WTC11 (cell line): ENCODE data around the gene CEP104. TPM values are rescaled to one million over a fixed set of nuclear protein-coding genes. Genes with fewer than 3 reads are reported as not detected.
A peak's percentile ranks its signal among the peaks of the same experiment; 100 is the strongest.

ENCODE experiments used
- ATF3 ChIP-seq: sonication (generic); formaldehyde crosslinking; conservative IDR thresholded peaks from 2 replicates; pipeline ENCODE4 v1.8.1; 2022; ENCODE audit warnings: mild to moderate bottlenecking, missing genetic modification reagents
- CDX4 ChIP-seq: fragments of 250-450 bp; sonication (Bioruptor Pico); IDR thresholded peaks from 2 replicates; pipeline ENCODE4 v1.9.0; 2021; ENCODE audit warnings: moderate library complexity, mild to moderate bottlenecking, inconsistent platforms, borderline replicate concordance
- CREB1 ChIP-seq: sonication (generic); formaldehyde crosslinking; IDR thresholded peaks from 2 replicates; pipeline ENCODE4 v1.8.0; 2023; ENCODE audit warnings: mild to moderate bottlenecking, missing genetic modification reagents
- E2F1 ChIP-seq: sonication (generic); formaldehyde crosslinking; IDR thresholded peaks from 2 replicates; pipeline ENCODE4 v1.8.0; 2022; ENCODE audit warnings: mild to moderate bottlenecking, missing genetic modification reagents
- E2F5 ChIP-seq: sonication (generic); formaldehyde crosslinking; IDR thresholded peaks from 2 replicates; pipeline ENCODE4 v1.8.1; 2022; ENCODE audit warnings: mild to moderate bottlenecking, moderate library complexity, missing genetic modification reagents
- FOXJ3 ChIP-seq: sonication (generic); formaldehyde crosslinking; IDR thresholded peaks from 2 replicates; pipeline ENCODE4 v1.9.0; 2021; ENCODE audit warnings: missing genetic modification reagents, mild to moderate bottlenecking, borderline replicate concordance
- FOXK1 ChIP-seq: sonication (generic); formaldehyde crosslinking; IDR thresholded peaks from 2 replicates; pipeline ENCODE4 v1.8.0; 2022; ENCODE audit warnings: mild to moderate bottlenecking, moderate library complexity, missing genetic modification reagents
- GRHL2 ChIP-seq: fragments of 250-450 bp; sonication (Bioruptor Pico); IDR thresholded peaks from 2 replicates; pipeline ENCODE4 v1.8.0; 2022; ENCODE audit warnings: mild to moderate bottlenecking, moderate library complexity; ENCODE audit not compliant: insufficient replicate concordance, severe bottlenecking
- HMGXB4 ChIP-seq: sonication (generic); formaldehyde crosslinking; IDR thresholded peaks from 2 replicates; pipeline ENCODE4 v1.8.1; 2023; ENCODE audit warnings: mild to moderate bottlenecking, moderate library complexity, missing genetic modification reagents
- IRF1 ChIP-seq: sonication (generic); formaldehyde crosslinking; IDR thresholded peaks from 2 replicates; pipeline ENCODE4 v1.8.0; 2023; ENCODE audit warnings: missing genetic modification reagents
- MAX ChIP-seq: sonication (generic); formaldehyde crosslinking; IDR thresholded peaks from 2 replicates; pipeline ENCODE4 v1.8.0; 2022; ENCODE audit warnings: mild to moderate bottlenecking, missing genetic modification reagents
- MYBL2 ChIP-seq: sonication (generic); formaldehyde crosslinking; IDR thresholded peaks from 2 replicates; pipeline ENCODE4 v1.8.1; 2023; ENCODE audit warnings: mild to moderate bottlenecking, moderate library complexity, missing genetic modification reagents
- NFE2L1 ChIP-seq: sonication (generic); formaldehyde crosslinking; IDR thresholded peaks from 2 replicates; pipeline ENCODE4 v1.8.1; 2023; ENCODE audit warnings: missing genetic modification reagents
- PREB ChIP-seq: sonication (generic); formaldehyde crosslinking; IDR thresholded peaks from 2 replicates; pipeline ENCODE4 v1.8.1; 2022; ENCODE audit warnings: mild to moderate bottlenecking, missing genetic modification reagents, moderate library complexity, borderline replicate concordance
- RELA ChIP-seq: sonication (generic); formaldehyde crosslinking; IDR thresholded peaks from 2 replicates; pipeline ENCODE4 v1.8.1; 2022; ENCODE audit warnings: missing genetic modification reagents, mild to moderate bottlenecking, borderline replicate concordance
- SMAD3 ChIP-seq: sonication (generic); formaldehyde crosslinking; IDR thresholded peaks from 2 replicates; pipeline ENCODE4 v1.8.0; 2022; ENCODE audit warnings: missing genetic modification reagents, mild to moderate bottlenecking, borderline replicate concordance
- TCF7 ChIP-seq: sonication (generic); formaldehyde crosslinking; IDR thresholded peaks from 2 replicates; pipeline ENCODE4 v1.8.0; 2022; ENCODE audit warnings: mild to moderate bottlenecking, low read depth, missing genetic modification reagents, moderate library complexity
- TEAD4 ChIP-seq: sonication (generic); formaldehyde crosslinking; IDR thresholded peaks from 2 replicates; pipeline ENCODE4 v1.8.0; 2022; ENCODE audit warnings: mild to moderate bottlenecking, missing genetic modification reagents
- USF1 ChIP-seq: sonication (generic); formaldehyde crosslinking; IDR thresholded peaks from 2 replicates; pipeline ENCODE4 v1.8.0; 2022; ENCODE audit warnings: mild to moderate bottlenecking, missing genetic modification reagents
- ZMAT4 ChIP-seq: fragments of 250-450 bp; sonication (Bioruptor Pico); IDR thresholded peaks from 2 replicates; pipeline ENCODE4 v1.9.0; 2021; ENCODE audit warnings: mild to moderate bottlenecking
- ZNF138 ChIP-seq: sonication (generic); formaldehyde crosslinking; conservative IDR thresholded peaks from 2 replicates; pipeline ENCODE4 v1.8.1; 2022; ENCODE audit warnings: mild to moderate bottlenecking, moderate library complexity, missing genetic modification reagents
- ZNF317 ChIP-seq: sonication (generic); formaldehyde crosslinking; IDR thresholded peaks from 2 replicates; pipeline ENCODE4 v1.8.1; 2023; ENCODE audit warnings: low read depth, mild to moderate bottlenecking, moderate library complexity, missing genetic modification reagents, borderline replicate concordance
- ZSCAN18 ChIP-seq: fragments of 250-450 bp; sonication (Bioruptor Pico); IDR thresholded peaks from 2 replicates; pipeline ENCODE4 v2.1.2; 2022; ENCODE audit warnings: mild to moderate bottlenecking, moderate library complexity
- total RNA-seq: library from RNA; stranded (reverse); gene quantifications from 3 replicates; pipeline ENCODE4 v1.2.3, GENCODE V29; 2021

CEP104 gene
- total RNA-seq, 1 experiment from 2014 or later, result 38.0 TPM

GRCh38 chr1:3900969-3901529, 44.0 kb upstream of the CEP104 start (continued):
- TF ChIP-seq ZSCAN18 (CRISPR knock-in tag) (no peak), MYBL2 (CRISPR knock-in tag) (no peak; the same call in 1 of the 2 replicates), ZNF138 (CRISPR knock-in tag) (no peak), GRHL2 (CRISPR knock-in tag) (no peak), TCF7 (CRISPR knock-in tag) (no peak; the same call in 1 of the 2 replicates), CREB1 (CRISPR knock-in tag) (no peak), RELA (CRISPR knock-in tag) (peak; percentile 77; the same call in 1 of the 2 replicates), FOXJ3 (CRISPR knock-in tag) (no peak), NFE2L1 (CRISPR knock-in tag) (no peak), FOXK1 (peak; percentile 53; the same call in 1 of the 2 replicates), HMGXB4 (CRISPR knock-in tag) (0 out of 2 replicates have a peak, but pooled peaks have one; percentile 29), PREB (CRISPR knock-in tag) (no peak), E2F5 (CRISPR knock-in tag) (no peak), CDX4 (CRISPR knock-in tag) (no peak), ZMAT4 (CRISPR knock-in tag) (no peak), USF1 (no peak), SMAD3 (CRISPR knock-in tag) (peak; percentile 49; the same call in 1 of the 2 replicates), E2F1 (no peak), TEAD4 (CRISPR knock-in tag) (no peak), IRF1 (CRISPR knock-in tag) (no peak), ZNF317 (no peak), ATF3 (CRISPR knock-in tag) (no peak), MAX (peak; percentile 79)
- TF ChIP-seq, all 79 proteins: peak for 12
